NT2/D1 (cell line): ENCODE measurements around the gene TRABD2B.

Experiments
- DNase-seq: peaks from one replicate; pipeline ENCODE4 v3.0.0-alpha.2; 2011; ENCODE audit warnings: low read depth, low spot score
- H3K27me3 ChIP-seq: 2 replicates; pipeline ENCODE4 v1.6.0; 2011; ENCODE audit warnings: mild to moderate bottlenecking; ENCODE audit not compliant: insufficient read length, insufficient read depth
- H3K36me3 ChIP-seq: 2 replicates; pipeline ENCODE4 v1.6.1; 2011; ENCODE audit warnings: mild to moderate bottlenecking, low read length, mixed read lengths; ENCODE audit not compliant: insufficient read depth, insufficient read length
- H3K4me1 ChIP-seq: 2 replicates; pipeline ENCODE4 v1.5.1; 2011; ENCODE audit not compliant: insufficient read depth, insufficient read length
- H3K4me3 ChIP-seq: 2 replicates; pipeline ENCODE4 v1.5.1; 2011; ENCODE audit warnings: low read depth; ENCODE audit not compliant: insufficient read length
- H3K9ac ChIP-seq: 2 replicates; pipeline ENCODE4 v1.6.0; 2011; ENCODE audit warnings: low read depth; ENCODE audit not compliant: insufficient read length
- H3K9me3 ChIP-seq: 2 replicates; pipeline ENCODE4 v1.5.1; 2011; ENCODE audit warnings: mild to moderate bottlenecking, low read length; ENCODE audit not compliant: insufficient read depth
- SUZ12 ChIP-seq: IDR thresholded peaks from 2 replicates; pipeline ENCODE4 v1.6.1; 2011; ENCODE audit not compliant: insufficient read length, insufficient read depth; ENCODE audit errors: extremely low read depth
- YY1 ChIP-seq: IDR thresholded peaks from 2 replicates; pipeline ENCODE4 v1.6.1; 2011; ENCODE audit not compliant: insufficient read length, insufficient read depth
- ZNF274 ChIP-seq: IDR thresholded peaks from 2 replicates; pipeline ENCODE4 v1.6.1; 2011; ENCODE audit warnings: mild to moderate bottlenecking, low read depth, low read length

Gene TRABD2B

DNA sequence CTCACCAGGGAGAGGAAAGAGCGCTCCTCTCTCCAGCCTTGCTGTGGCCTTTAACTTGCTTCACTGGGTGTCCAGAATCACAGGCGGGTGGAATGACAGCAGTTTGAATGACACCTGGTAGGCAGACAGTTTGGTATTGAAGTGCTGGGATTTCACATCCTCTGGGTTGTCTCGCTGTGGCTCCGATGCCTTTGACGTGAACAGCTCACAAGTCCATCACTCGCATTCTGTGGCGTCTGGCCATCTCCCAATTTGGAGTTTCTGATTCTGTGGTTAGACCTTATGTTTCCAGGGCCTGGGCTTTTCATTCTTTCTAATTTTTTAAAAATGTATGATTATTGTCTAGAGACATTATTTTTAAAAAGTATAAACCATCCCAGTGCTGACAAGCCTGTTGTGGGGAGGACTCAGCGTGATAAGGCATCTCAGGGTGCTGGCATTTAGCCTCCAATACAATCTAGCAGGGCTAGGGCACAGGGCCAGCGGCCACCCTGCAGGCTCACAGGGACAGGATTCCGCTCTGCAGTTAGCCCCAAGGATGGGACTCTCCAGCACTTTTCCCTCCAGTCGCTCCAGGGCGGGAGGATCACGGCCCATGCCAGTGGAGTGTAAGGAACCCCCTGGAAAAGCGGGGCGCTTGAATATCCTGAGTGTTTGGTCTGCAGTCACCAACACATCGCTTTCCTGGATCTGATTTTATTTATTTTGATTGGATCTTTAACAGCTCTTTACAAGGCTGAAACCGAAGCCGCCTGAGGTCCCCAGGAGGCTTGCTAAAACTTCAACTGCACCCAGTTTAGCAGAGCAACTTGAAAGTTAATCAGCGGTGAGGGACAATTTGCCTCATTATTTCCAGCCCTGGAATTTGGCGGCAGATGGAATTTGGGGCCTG lies 178.3 kb downstream of the TRABD2B start:
- no peak overlapping the region for H3K9ac ChIP-seq
- H3K27me3 ChIP-seq: no peaks in the 10 kb centered on the region
- no peaks in the 10 kb centered on the region for H3K9me3 ChIP-seq
- TF ChIP-seq SUZ12 (no peak), YY1 (no peak), ZNF274 (no peak)
- peaks cover 32% of the 10 kb centered on the region for H3K4me1 ChIP-seq
- DNase-seq: no peak
- H3K36me3 ChIP-seq: no peaks in the 10 kb centered on the region
- no peak overlapping the region for H3K4me3 ChIP-seq

GRCh38 chr1:47817861-47818260 lies 179.3 kb downstream of the TRABD2B start:
- Histone ChIP-seq H3K27me3 (no peaks in the 10 kb centered on the region), H3K4me1 (peaks cover 28% of the 10 kb centered on the region), H3K9ac (no peak overlapping the region), H3K4me3 (no peak overlapping the region), H3K9me3 (no peaks in the 10 kb centered on the region), H3K36me3 (no peaks in the 10 kb centered on the region)
- DNase-seq: no peak
- TF ChIP-seq ZNF274: no peak
- TF ChIP-seq YY1: no peak
- no peak for TF ChIP-seq SUZ12

DNA sequence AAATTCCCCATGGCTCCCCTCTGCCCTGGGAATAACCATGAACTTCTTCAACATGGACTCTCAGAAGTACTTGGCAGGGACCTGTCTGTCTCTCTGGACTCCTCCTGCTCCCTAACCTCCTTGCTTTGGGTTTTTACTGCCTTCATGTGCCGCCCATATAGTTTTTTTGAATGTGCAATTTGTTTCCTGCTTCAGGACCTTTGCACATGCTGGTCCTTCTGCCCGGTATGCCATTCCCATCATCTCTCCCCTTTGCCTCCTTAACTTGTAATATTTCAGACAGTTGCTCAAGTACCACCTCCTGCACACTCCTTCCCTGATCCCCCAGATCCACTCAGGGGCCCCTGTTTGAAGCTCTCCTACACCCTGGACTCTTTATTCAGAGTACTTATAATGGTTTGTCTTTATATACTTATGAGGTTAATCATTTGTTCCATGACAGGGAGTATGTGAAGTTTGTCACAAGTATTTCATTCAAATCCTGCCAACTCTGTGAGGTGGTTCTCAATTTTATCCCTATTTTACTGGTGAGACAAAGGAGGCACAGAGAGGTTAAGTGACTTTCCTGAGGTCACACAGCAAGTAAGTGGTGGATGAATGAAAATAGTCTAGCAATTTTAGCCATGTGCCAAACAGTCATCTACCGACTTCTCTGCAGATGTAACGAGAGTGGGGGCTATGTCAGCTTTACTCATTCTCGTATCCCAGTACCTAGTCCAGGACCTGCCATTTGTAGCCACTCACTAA lies 180.7 kb downstream of the TRABD2B start:
- no peak overlapping the region for H3K9ac ChIP-seq
- TF ChIP-seq SUZ12 (no peak), YY1 (no peak), ZNF274 (no peak)
- H3K4me1 ChIP-seq: peaks cover 25% of the 10 kb centered on the region

GRCh38 chr1:47814612-47815395 lies 182.4 kb downstream of the TRABD2B start:
- TF ChIP-seq YY1 (no peak), ZNF274 (no peak), SUZ12 (no peak)
- DNase-seq: no peak

More for the DNA sequence above, 180.7 kb downstream of the TRABD2B start:
- Histone ChIP-seq H3K4me3 (no peak overlapping the region), H3K9me3 (no peaks in the 10 kb centered on the region), H3K36me3 (no peaks in the 10 kb centered on the region), H3K27me3 (no peaks in the 10 kb centered on the region)
- DNase-seq: no peak

DNA sequence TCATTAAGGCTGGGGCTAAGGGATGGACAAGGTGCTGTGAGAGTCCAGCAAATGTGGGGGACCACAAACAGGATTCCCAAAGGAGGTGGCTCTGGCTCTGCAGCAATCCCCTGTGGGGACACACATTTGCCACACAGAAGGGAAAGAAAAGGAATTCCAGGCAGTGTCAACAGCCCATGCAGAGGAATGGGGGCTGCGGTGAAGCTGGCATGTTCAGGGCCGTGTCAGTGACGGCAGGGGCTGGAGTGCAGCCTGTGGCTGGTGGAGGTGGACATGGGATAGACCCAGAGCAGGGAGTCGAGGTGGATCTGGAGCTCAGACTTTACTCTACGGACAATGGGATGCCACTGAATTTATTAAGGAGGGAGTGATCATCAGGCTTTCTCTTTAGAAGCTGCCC lies 183.2 kb downstream of the TRABD2B start:
- Histone ChIP-seq H3K4me1 (peaks cover 32% of the 10 kb centered on the region), H3K9me3 (no peaks in the 10 kb centered on the region), H3K9ac (no peak overlapping the region), H3K36me3 (no peaks in the 10 kb centered on the region), H3K4me3 (no peak overlapping the region), H3K27me3 (no peaks in the 10 kb centered on the region)
- TF ChIP-seq SUZ12 (no peak), ZNF274 (no peak)
- no peak for DNase-seq

More at GRCh38 chr1:47814612-47815395, 182.4 kb downstream of the TRABD2B start:
- H3K4me1 ChIP-seq: peaks cover 32% of the 10 kb centered on the region
- H3K27me3 ChIP-seq: no peaks in the 10 kb centered on the region
- H3K9ac ChIP-seq: peak overlapping the region; percentile 50
- no peaks in the 10 kb centered on the region for H3K36me3 ChIP-seq
- no peaks in the 10 kb centered on the region for H3K9me3 ChIP-seq
- no peak overlapping the region for H3K4me3 ChIP-seq

DNA sequence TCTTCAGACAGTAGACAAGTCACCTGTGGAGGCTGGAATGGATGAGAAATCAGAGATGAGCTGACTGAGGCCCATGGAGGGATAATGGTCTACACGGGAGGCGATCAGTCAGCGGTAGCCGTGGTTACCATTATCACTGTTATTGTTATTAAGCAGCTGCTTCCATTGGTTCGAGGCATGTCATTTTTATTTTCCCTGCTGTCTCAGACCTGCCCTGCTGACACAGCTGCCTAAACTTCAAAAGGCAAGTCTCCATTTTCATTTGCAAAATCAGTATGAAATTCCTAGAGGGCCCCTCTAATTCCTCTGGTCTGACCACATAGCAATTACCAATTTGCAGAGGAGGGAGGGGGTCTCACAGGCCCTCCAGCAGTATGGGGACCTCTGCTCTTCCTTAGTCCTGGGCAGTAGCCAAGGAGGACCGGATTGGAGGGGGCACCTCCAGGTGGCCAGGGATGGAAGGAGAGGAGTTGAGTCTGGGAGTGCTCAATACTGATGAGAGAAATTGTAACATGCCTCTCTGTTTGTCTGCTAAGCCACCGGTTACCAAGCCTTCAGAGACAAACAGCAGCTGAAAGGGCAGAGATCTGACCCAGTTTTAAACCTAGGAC lies 184.2 kb downstream of the TRABD2B start:
- H3K9ac ChIP-seq: no peak overlapping the region
- H3K9me3 ChIP-seq: no peaks in the 10 kb centered on the region
- no peaks in the 10 kb centered on the region for H3K36me3 ChIP-seq
- no peak for DNase-seq
- H3K27me3 ChIP-seq: no peaks in the 10 kb centered on the region
- no peak overlapping the region for H3K4me3 ChIP-seq
- peaks cover 35% of the 10 kb centered on the region for H3K4me1 ChIP-seq
- TF ChIP-seq YY1 (no peak), SUZ12 (no peak), ZNF274 (no peak)
